ENCODE measurements around the gene ABLIM1.

ABLIM1 gene

DNA sequence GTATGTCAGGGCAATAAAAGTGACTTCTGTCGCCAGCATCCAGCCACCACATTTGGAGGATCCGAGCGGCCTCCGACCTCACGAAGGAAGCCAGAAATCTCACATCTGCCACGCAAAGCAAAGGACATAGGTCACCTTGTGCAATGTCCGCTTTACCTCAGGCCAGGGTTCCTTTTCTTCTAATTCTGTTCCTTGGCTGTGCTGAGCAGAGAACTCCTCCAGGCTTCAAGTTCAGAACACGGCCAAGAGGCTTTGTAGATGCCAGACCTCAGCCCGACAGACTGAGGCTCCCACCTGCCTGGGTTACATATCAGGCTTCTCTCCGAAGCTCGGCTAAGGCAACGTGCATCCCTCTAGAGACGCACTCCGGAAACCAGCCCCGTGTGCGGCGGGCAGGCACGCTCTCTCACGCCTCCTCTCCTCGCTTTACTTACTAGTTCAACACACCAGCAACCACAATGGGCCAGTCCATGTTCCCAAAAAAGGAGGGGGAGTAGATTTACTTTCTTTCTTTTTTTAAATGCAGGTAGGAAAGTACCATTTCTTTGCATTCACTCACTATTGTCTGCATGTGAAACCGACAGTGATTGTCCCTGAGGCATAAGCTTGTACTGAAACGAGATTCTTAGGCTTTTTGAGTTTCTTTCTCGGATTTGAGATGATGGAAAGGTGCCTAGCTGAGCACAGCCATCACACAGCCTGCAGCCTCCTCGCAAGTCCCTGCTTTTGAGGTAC is 131.4 kb downstream of the ABLIM1 start:
- TF ChIP-seq, protein P1, sequence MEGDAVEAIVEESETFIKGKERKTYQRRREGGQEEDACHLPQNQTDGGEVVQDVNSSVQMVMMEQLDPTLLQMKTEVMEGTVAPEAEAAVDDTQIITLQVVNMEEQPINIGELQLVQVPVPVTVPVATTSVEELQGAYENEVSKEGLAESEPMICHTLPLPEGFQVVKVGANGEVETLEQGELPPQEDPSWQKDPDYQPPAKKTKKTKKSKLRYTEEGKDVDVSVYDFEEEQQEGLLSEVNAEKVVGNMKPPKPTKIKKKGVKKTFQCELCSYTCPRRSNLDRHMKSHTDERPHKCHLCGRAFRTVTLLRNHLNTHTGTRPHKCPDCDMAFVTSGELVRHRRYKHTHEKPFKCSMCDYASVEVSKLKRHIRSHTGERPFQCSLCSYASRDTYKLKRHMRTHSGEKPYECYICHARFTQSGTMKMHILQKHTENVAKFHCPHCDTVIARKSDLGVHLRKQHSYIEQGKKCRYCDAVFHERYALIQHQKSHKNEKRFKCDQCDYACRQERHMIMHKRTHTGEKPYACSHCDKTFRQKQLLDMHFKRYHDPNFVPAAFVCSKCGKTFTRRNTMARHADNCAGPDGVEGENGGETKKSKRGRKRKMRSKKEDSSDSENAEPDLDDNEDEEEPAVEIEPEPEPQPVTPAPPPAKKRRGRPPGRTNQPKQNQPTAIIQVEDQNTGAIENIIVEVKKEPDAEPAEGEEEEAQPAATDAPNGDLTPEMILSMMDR (IDR thresholded peaks at IDR 0.05): no peak

DNA sequence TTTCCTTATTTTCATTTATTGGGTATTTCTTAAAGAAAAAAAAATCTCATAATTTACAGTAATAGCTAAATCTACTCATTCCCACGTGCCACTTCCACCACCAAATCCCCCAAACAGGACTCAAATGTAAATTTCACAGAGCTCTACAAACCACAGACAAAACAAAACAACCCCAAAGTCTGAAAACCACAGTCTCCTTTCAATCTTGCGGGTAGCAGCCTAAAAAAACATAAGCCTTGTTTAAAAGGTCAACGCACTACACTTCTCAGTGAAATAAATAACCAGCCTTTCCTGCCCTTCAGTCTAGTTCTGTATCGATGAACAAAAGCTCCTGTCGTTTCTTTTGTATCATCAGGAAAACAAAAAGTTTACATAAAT is 132.0 kb downstream of the ABLIM1 start:
- TF ChIP-seq, protein P1 (IDR thresholded peaks at IDR 0.05): no peak

DNA sequence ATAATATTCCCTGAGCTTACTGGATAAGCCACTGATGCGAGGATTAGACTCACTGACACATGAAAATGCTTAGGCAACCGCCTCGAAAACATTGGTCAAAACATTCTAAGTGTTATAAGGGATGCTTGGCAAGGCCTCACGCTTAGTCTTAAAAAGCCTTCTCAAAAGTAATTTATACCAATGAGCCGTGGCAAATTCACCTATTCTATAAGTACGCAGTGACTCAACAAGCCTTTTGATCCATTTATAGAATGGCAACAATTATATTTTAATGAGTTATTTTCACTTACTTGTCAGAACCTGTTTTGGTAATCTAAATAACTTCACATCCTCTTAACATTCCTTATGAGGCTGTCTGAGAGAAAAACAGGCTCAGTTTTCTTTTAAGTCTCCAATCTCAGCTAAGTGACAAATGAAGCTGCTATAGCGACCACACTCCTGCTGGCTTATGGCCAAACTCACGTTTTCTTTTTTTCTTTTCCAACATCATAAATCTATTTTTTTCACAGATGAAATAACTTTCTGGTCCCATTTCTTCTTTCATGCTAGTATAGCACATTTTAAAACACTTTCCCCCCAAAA is 132.6 kb downstream of the ABLIM1 start:
- TF ChIP-seq, protein P1 (IDR thresholded peaks at IDR 0.05): no peak

DNA sequence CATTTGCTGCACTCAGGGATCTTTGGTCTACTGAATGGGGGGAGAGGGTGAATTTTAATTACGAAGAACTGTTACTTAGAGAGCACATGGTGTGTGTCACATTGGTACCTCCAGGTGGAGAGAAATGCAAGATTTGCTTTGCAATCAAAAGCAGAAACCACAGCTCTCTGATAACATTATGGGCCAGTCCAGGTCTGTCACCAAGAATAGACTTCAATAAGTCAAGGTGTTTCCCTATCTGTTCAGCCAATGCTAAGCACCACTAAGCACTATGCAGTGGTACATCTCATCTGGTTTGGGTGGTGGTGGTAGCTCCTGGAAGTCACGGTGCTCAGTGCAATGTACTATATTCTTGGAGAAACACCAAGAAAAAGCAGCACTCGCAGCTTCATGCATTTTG is 134.2 kb downstream of the ABLIM1 start:
- TF ChIP-seq, protein P1 (IDR thresholded peaks at IDR 0.05): no peak

DNA sequence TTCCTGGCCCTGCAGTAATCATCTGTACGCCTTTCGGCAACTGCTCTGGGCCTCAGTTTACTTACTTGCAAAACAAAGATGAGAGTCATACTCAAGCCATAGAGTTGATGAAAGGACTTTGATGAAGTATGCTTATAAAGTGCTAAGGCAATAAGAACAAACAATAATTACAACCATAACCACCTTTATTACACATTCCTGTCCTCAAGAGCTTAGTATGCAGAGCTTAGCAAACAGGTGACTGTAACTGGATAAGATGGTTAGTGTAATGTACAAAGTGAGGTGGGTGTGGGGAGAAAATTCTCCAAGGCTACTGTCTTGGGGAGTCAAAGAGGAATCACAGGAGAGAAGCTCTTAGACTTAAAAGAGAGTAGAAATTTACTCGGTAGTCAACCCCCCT is 136.8 kb downstream of the ABLIM1 start:
- TF ChIP-seq, protein P1 (IDR thresholded peaks at IDR 0.05): no peak

DNA sequence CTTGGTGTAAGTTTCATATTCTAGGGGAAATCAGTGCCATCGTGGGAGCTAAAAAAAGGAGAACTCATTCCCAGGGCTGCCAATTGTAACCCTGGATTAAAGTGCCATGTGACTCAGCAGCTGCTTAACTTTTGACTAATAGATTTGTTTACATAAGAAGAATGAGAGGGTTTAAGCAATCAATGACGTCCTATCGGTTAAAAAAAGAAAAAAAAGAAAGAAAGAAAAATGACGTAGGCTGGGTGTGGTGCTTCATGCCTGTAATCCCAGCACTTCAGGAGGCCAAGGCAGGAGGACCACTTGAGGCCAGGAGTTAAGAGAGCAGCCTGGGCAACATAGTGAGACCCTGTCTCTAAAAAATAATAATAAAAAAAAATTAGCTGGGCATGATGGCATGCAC is 137.6 kb downstream of the ABLIM1 start:
- TF ChIP-seq, protein P1 (IDR thresholded peaks at IDR 0.05): no peak

DNA sequence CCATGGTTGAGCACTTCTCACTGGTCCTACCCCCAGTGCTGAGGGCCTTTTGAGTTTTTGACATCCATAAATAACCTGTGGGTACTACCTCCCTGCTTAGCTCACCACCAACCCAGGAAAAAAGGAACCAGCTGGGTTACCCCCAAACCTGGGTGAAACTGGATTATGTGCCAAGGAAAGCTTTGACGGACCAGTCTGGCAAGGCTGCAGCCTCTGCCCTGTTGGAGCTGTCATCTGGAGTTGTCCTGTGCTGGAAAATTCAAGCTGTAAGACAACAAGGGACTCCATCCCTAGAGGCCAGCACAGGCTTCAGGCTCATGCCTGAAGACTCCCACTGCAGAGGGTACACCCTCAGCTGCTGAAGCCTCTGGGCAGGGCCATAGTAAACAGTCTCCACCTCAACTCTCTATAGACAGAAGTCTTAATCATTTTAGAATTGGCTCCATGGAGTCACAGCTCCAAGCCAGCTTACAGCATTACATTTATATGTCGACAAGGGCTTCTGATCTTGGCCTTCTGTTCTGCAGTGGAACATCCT is 138.2 kb downstream of the ABLIM1 start:
- TF ChIP-seq, protein P1 (IDR thresholded peaks at IDR 0.05): no peak

Measured in LNCAP (cell line).